Endothelial cell (in vitro differentiated cells): ENCODE measurements around the gene KCNMA1. TPM values are rescaled to one million over a fixed set of nuclear protein-coding genes. Genes with fewer than 3 reads are reported as not detected.

ENCODE experiments used
- DNase-seq: peaks from one replicate; pipeline ENCODE4 v3.0.0; 2021; ENCODE audit warnings: low spot score
- H3K27ac Mint-ChIP-seq: one replicate; pipeline ENCODE4 v1.8.0; 2021; ENCODE audit warnings: mixed read lengths, inconsistent platforms; ENCODE audit not compliant: unreplicated experiment
- H3K27me3 Mint-ChIP-seq: one replicate; pipeline ENCODE4 v1.8.0; 2021; ENCODE audit warnings: mild to moderate bottlenecking, moderate library complexity, mixed read lengths, inconsistent platforms; ENCODE audit not compliant: unreplicated experiment
- H3K36me3 Mint-ChIP-seq: one replicate; pipeline ENCODE4 v1.8.0; 2021; ENCODE audit warnings: mild to moderate bottlenecking, low read depth, mixed read lengths, inconsistent platforms; ENCODE audit not compliant: unreplicated experiment
- H3K4me1 Mint-ChIP-seq: one replicate; pipeline ENCODE4 v1.8.0; 2021; ENCODE audit warnings: mild to moderate bottlenecking, mixed read lengths, inconsistent platforms; ENCODE audit not compliant: unreplicated experiment
- H3K4me3 Mint-ChIP-seq: one replicate; pipeline ENCODE4 v1.8.0; 2021; ENCODE audit warnings: mild to moderate bottlenecking, mixed read lengths, inconsistent platforms; ENCODE audit not compliant: unreplicated experiment
- H3K9me3 Mint-ChIP-seq: one replicate; pipeline ENCODE4 v1.8.0; 2021; ENCODE audit warnings: mixed read lengths, inconsistent platforms; ENCODE audit not compliant: unreplicated experiment
- CTCF ChIP-seq: fragments of 200-600 bp; sonication (generic); IDR thresholded peaks from one replicate; pipeline ENCODE4 v1.5.0; 2021; ENCODE audit warnings: antibody characterized with exemption; ENCODE audit not compliant: unreplicated experiment
- total RNA-seq: library from RNA; stranded (reverse); fragmentation: NEBNext Ultra II Directional; extraction: Animal tissue kit (Norgen Biotek cat#: 25700); gene quantifications from one replicate; pipeline ENCODE4 v1.2.1, GENCODE V29; 2021; ENCODE audit not compliant: unreplicated experiment

The KCNMA1 gene
- total RNA-seq, 1 donor from 2014 or later, result 5.1 TPM

- H3K27me3 Mint-ChIP-seq, result peaks cover 27% of the 10 kb centered on the region
- no peak overlapping the region for H3K4me3 Mint-ChIP-seq
- no peak for DNase-seq
- no peaks in the 10 kb centered on the region for H3K9me3 Mint-ChIP-seq
- no peak overlapping the region for H3K27ac Mint-ChIP-seq
- H3K36me3 Mint-ChIP-seq, result no peaks in the 10 kb centered on the region
- peaks cover 9% of the 10 kb centered on the region for H3K4me1 Mint-ChIP-seq
- no peak for TF ChIP-seq CTCF
Measured at GRCh38 chr10:77634939-77635338, 2.7 kb downstream of the KCNMA1 start.

- H3K27me3 Mint-ChIP-seq, result peaks cover 20% of the 10 kb centered on the region
- no peak for TF ChIP-seq CTCF
- no peaks in the 10 kb centered on the region for H3K9me3 Mint-ChIP-seq
- H3K27ac Mint-ChIP-seq, result no peak overlapping the region
- H3K4me3 Mint-ChIP-seq, result no peak overlapping the region
- H3K4me1 Mint-ChIP-seq, result peaks cover 9% of the 10 kb centered on the region
- no peak for DNase-seq
- no peaks in the 10 kb centered on the region for H3K36me3 Mint-ChIP-seq
Measured at GRCh38 chr10:77633376-77633775, 4.2 kb downstream of the KCNMA1 start.

DNA sequence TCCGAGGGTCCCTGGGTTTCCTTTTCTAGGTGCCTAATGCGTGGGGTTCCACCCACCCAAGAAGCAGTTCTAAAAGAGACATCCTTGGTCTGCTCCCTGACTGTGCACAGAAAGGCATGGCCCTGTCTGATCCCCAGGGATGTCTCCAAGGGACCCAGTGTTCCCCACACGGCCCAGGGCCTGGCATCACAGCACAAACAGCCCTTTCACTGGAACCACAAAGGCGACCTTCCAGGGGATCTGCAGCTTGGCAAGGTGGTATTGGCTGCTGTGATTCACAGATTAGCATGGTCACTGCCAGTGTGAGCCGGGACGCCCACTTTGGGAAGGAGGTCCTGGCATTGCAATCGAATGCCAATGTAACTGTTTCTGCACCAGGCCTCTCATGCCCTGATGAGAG lies 6.4 kb downstream of the KCNMA1 start:
- Mint-ChIP-seq H3K36me3 (no peaks in the 10 kb centered on the region), H3K4me3 (no peak overlapping the region), H3K27ac (no peak overlapping the region), H3K27me3 (peaks cover 12% of the 10 kb centered on the region), H3K9me3 (no peaks in the 10 kb centered on the region), H3K4me1 (peaks cover 2% of the 10 kb centered on the region)
- no peak for TF ChIP-seq CTCF
- no peak for DNase-seq

GRCh38 chr10:77630507-77630848 lies 7.1 kb downstream of the KCNMA1 start:
- no peak overlapping the region for H3K27ac Mint-ChIP-seq
- H3K27me3 Mint-ChIP-seq, result peaks cover 8% of the 10 kb centered on the region
- H3K36me3 Mint-ChIP-seq, result no peaks in the 10 kb centered on the region
- H3K4me1 Mint-ChIP-seq, result no peaks in the 10 kb centered on the region
- DNase-seq, result no peak
- no peak overlapping the region for H3K4me3 Mint-ChIP-seq
- TF ChIP-seq CTCF, result no peak
- H3K9me3 Mint-ChIP-seq, result no peaks in the 10 kb centered on the region

DNA sequence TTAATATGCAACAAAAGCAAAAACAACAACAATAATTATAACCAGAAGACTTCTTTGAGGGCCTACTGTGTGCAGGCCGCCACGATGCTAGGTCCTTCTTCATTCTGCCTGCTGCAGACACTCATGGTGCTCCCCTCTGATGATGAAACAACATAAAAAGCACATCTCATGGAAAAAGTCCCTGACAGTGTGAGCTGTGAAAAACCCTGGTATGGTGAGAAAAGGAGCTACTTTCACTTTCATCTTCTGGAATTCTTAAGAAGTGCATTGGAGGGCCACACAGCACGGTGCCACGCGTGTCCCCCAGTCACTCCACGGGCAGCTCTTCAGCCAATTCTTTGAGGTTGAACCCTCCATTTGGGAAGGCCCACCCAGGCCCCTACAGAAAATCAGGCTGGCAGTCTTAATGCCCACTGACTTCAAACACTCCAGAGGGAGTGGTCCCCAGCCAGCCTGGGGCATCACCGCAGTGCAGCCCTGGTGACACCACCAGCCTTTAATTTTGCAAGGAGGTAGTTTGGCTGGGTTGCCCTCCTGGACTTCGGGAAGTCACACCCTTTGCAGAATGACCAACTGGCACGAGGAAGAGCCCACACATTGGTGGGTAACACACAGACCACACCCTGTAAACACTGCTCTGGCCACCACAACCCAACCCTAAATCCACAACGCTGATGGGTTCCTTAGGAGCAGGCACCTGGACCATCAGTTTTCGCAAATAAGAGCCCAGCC lies 7.7 kb downstream of the KCNMA1 start:
- Mint-ChIP-seq H3K4me3 (no peak overlapping the region), H3K36me3 (no peaks in the 10 kb centered on the region), H3K27me3 (peaks cover 3% of the 10 kb centered on the region), H3K27ac (no peak overlapping the region), H3K9me3 (no peaks in the 10 kb centered on the region), H3K4me1 (no peaks in the 10 kb centered on the region)
- no peak for DNase-seq
- TF ChIP-seq CTCF, result no peak
